PC-3 (cell line): Measurements from ENCODE around the gene CRAMP1.
A peak's percentile ranks its signal among the peaks of the same experiment; 100 is the strongest.

Experiments used
- CTCF ChIP-seq: fragments of 300-600 bp; sonication (generic); conservative IDR thresholded peaks from 2 replicates; pipeline ENCODE4 v1.5.1; 2017; ENCODE audit warnings: antibody characterized with exemption, low read depth, mild to moderate bottlenecking, low read length
- EZH2 ChIP-seq: fragments of 300-600 bp; sonication (generic); IDR thresholded peaks from one replicate; pipeline ENCODE4 v1.6.1; 2017; ENCODE audit warnings: antibody characterized with exemption, mild to moderate bottlenecking, low read length; ENCODE audit not compliant: unreplicated experiment
- EZH2phosphoT487 ChIP-seq: fragments of 300-600 bp; sonication (generic); IDR thresholded peaks from 2 replicates; pipeline ENCODE4 v1.6.1; 2018; ENCODE audit warnings: mild to moderate bottlenecking, antibody characterized with exemption, low read length, borderline replicate concordance

GRCh38 chr16:1723450-1724147 lies 111.4 kb downstream of the CRAMP1 start:
- peak; percentile 75 for TF ChIP-seq CTCF
- no peak for TF ChIP-seq EZH2phosphoT487
- no peak for TF ChIP-seq EZH2
